GM19025 (cell line): ENCODE results near the gene OR10G7.
"Not testable (repeated sequence)": the region's sequence is repeated elsewhere in the genome, so short reads cannot be mapped to it uniquely, and the experiment has no call there.

ENCODE experiments used
- ATAC-seq: cut with Tn5 transposase; IDR thresholded peaks from one replicate; pipeline ENCODE4 v1.9.1; 2021; ENCODE audit warnings: mild to moderate bottlenecking, low read depth, moderate library complexity; ENCODE audit not compliant: unreplicated experiment

Gene OR10G7

GRCh38 chr11:124050748-124051147 lies 9.6 kb upstream of the OR10G7 start:
- ATAC-seq = no peak

GRCh38 chr11:124043420-124043819 lies 2.3 kb upstream of the OR10G7 start:
- ATAC-seq = no peak

GRCh38 chr11:124039557-124039956 lies 1.6 kb downstream of the OR10G7 start:
- ATAC-seq = no peak

GRCh38 chr11:124036666-124037065 lies 4.5 kb downstream of the OR10G7 start:
- ATAC-seq = no peak

GRCh38 chr11:124026498-124026897 lies 14.6 kb downstream of the OR10G7 start, which contains the start of gene OR10G8:
Gene OR10G8, plus strand, starts transcription at chr11:124026798. Its CDS starts 2,825 bp downstream, at chr11:124029623.
- no peak for ATAC-seq

GRCh38 chr11:124015837-124016236 lies 25.3 kb downstream of the OR10G7 start:
- ATAC-seq = not testable (repeated sequence)

GRCh38 chr11:124012697-124013096 lies 28.4 kb downstream of the OR10G7 start, which contains the start of gene OR10G4:
Gene OR10G4, plus strand, starts transcription at chr11:124012997. Its CDS starts 2,578 bp downstream, at chr11:124015575.
- ATAC-seq = no peak

- no peak for ATAC-seq
Measured at GRCh38 chr11:123995119-123995518, 46.0 kb downstream of the OR10G7 start, which contains the start of gene OR10G6. Gene OR10G6, minus strand, starts transcription at chr11:123995161. Its CDS starts 0 bp downstream, at chr11:123995161.
